SIG-M5 treated with dmso at 0.1 percent for 504 hours (cell line): ENCODE data around the gene ZBTB20.

Source experiments
- DNase-seq: peaks from one replicate; lab custom pipeline; 2025; ENCODE audit not compliant: unreplicated experiment; lab: John Stamatoyannopoulos, UW

ZBTB20 gene

GRCh38 chr3:114451561-114452018 is 695.5 kb downstream of the ZBTB20 start:
- DNase-seq = no peak

- no peak for DNase-seq
These were observed 696.0 kb downstream of the ZBTB20 start for GRCh38 chr3:114451051-114451451.

- DNase-seq = no peak
These were observed 697.0 kb downstream of the ZBTB20 start for GRCh38 chr3:114450008-114450596.

GRCh38 chr3:114449271-114450007 is 697.6 kb downstream of the ZBTB20 start:
- no peak for DNase-seq

GRCh38 chr3:114447950-114448479 is 699.1 kb downstream of the ZBTB20 start:
- no peak for DNase-seq

GRCh38 chr3:114447545-114447944 is 699.5 kb downstream of the ZBTB20 start:
- no peak for DNase-seq

- DNase-seq = no peak
These were observed 700.5 kb downstream of the ZBTB20 start for GRCh38 chr3:114446600-114446999.

- DNase-seq = no peak
These were observed 701.9 kb downstream of the ZBTB20 start for GRCh38 chr3:114445233-114445632.

GRCh38 chr3:114444216-114444615 is 702.9 kb downstream of the ZBTB20 start:
- DNase-seq = no peak

- DNase-seq = no peak
These were observed 704.8 kb downstream of the ZBTB20 start for GRCh38 chr3:114442246-114442645.

GRCh38 chr3:114441386-114441785 is 705.7 kb downstream of the ZBTB20 start:
- no peak for DNase-seq

GRCh38 chr3:114440700-114441099 is 706.4 kb downstream of the ZBTB20 start:
- no peak for DNase-seq

GRCh38 chr3:114439284-114439683 is 707.8 kb downstream of the ZBTB20 start:
- no peak for DNase-seq

GRCh38 chr3:114437897-114438296 is 709.2 kb downstream of the ZBTB20 start:
- DNase-seq = no peak

GRCh38 chr3:114436182-114436581 is 710.9 kb downstream of the ZBTB20 start:
- no peak for DNase-seq

GRCh38 chr3:114435386-114436115 is 711.5 kb downstream of the ZBTB20 start:
- no peak for DNase-seq

- no peak for DNase-seq
These were observed 714.8 kb downstream of the ZBTB20 start for GRCh38 chr3:114432310-114432709.

- DNase-seq = no peak
These were observed 719.0 kb downstream of the ZBTB20 start for GRCh38 chr3:114428044-114428595.

- DNase-seq = no peak
These were observed 719.6 kb downstream of the ZBTB20 start for GRCh38 chr3:114427285-114428043.

GRCh38 chr3:114424337-114424736 is 722.8 kb downstream of the ZBTB20 start:
- DNase-seq = no peak

GRCh38 chr3:114421204-114421603 is 725.9 kb downstream of the ZBTB20 start:
- DNase-seq = no peak
